Fibroblast of villous mesenchyme (primary cell): ENCODE data around the gene MBLAC1. TPM values are rescaled to one million over a fixed set of nuclear protein-coding genes. Genes with fewer than 3 reads are reported as not detected.

Experiments used
- DNase-seq: peaks from one replicate; pipeline ENCODE4 v3.0.0-alpha.2; 2010; ENCODE audit warnings: low read depth
- H3K4me3 ChIP-seq: 2 replicates; pipeline ENCODE4 v1.5.1; 2011; ENCODE audit warnings: low read depth, mild to moderate bottlenecking, low read length
- total RNA-seq: library from RNA; depleted of rRNA; stranded (reverse); fragments of >200 nt; gene quantifications from 2 replicates; pipeline ENCODE4 v1.2.3, GENCODE V29; 2012
- TF ChIP-seq, protein P1 (sequence below): IDR thresholded peaks from 2 replicates; pipeline ENCODE4 v1.5.1; 2012; ENCODE audit warnings: low read depth, mild to moderate bottlenecking, low read length; ENCODE audit not compliant: insufficient read depth

MBLAC1 gene
- total RNA-seq, 1 donor = 1.7 TPM

DNA sequence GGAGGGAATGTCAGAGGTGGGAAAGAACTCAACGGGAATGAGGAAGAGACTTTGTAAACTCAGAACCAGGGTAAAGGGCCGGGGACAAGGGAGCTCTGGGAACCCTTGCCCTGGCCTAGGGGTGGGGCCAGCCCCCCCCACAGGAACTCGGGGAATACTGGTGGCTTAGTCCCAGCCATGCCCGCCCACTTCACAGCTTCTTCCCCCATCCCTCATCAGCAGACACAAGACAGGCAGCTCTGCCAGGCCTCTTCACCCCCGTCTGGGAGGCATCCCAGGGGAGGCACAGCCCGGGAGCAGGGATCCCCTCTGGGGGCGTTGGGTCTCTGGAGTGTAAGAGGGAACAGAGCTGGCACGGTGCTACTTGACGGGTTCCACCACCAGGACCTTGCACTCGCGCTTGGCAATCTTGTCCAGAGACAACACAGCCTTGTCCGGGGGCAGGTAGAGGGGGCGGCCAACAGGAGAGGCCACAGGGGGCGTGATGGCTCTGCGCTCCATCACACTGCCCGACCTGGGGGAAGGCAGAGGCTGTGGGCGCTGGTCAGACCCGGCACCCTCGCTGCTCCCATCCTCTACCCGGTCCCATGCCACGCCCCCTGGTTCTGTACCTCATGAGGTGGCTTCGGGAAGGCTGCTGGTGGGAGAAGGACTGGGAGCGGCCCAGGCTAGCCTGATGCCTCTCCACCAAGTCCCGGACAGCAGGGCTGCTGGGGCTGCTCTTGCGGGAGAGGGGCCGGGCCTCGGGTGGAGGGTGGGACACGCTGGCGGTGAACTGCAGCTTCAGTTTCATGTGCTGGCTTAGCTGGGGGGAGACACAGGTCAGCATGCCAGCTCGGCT, 28.1 kb downstream of the MBLAC1 start:
- H3K4me3 ChIP-seq = no peak overlapping the region
- TF ChIP-seq, protein P1, sequence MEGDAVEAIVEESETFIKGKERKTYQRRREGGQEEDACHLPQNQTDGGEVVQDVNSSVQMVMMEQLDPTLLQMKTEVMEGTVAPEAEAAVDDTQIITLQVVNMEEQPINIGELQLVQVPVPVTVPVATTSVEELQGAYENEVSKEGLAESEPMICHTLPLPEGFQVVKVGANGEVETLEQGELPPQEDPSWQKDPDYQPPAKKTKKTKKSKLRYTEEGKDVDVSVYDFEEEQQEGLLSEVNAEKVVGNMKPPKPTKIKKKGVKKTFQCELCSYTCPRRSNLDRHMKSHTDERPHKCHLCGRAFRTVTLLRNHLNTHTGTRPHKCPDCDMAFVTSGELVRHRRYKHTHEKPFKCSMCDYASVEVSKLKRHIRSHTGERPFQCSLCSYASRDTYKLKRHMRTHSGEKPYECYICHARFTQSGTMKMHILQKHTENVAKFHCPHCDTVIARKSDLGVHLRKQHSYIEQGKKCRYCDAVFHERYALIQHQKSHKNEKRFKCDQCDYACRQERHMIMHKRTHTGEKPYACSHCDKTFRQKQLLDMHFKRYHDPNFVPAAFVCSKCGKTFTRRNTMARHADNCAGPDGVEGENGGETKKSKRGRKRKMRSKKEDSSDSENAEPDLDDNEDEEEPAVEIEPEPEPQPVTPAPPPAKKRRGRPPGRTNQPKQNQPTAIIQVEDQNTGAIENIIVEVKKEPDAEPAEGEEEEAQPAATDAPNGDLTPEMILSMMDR = no peak
- no peak for DNase-seq

DNA sequence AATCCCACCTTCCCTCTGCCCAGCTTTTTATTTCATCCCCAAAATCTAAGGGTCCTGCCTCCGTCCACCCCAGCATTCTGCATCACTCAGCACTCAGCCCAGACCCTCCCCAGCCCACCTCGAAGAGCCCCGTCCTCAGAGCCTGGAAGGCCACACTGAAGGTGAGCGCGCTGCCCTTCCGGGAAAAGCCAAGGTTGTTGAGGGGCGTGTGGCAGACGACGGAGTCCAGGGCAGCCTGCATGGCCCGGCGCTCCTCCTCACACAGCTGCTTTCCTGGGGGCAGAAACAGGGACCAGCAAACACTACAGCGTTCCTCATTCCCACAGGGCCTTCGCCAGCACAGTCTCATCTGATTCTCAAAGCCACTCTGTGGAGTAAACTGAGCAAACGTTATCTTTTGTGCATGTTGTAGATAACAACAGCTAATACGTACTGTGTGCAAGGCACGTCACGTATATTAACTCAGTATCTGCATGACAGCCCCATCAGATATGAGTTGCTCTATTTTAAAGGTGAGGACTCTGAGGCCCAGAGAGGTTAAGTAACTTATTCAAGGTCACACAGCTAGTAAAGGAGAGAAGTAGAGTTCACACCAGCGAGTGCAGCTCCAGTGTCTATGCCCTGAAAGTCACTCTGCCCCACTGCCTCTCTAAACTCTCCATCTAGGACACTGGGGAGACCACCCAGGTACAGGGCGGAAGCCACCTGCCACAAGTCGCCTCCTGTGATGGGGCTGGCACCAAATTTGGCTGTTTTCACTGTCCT, 29.0 kb downstream of the MBLAC1 start:
- no peak overlapping the region for H3K4me3 ChIP-seq
- TF ChIP-seq, protein P1 = no peak
- DNase-seq = no peak

DNA sequence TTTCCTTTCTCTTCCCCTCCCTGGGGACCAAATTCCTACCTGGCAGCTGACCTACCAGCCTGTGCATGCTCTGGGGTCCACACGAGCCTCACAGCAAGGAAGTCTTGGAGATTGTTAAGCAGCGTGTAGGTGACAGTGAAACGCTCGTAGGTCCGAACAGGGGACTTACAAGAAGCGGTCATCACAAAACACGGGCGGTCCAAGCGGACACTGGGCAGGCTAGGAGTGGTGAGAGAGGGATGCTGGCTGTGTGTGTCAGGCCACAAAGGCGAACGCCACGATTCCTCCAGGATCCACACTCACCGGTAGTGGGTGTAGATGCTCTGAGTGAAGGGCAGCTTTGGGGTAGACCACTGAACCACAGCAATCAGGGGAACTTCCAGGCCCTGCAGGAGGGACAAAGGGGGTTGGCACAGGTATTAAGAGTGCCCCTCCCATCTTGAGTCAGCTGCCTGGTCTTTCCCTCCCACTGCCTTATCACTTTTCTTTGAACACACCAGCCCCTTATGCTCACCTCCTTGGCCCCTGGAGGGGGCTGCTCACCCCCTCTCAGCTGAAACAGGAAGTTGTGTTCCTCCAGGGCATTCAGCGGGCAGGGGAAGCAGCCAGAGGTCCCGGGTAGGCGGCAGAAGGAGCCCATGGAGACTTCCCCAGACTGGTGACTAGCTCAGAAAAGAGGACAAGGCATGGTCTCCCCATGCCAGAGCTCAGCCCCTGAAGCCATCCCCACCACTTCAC, 29.7 kb downstream of the MBLAC1 start:
- H3K4me3 ChIP-seq = no peak overlapping the region
- TF ChIP-seq, protein P1 = no peak
- DNase-seq = no peak

DNA sequence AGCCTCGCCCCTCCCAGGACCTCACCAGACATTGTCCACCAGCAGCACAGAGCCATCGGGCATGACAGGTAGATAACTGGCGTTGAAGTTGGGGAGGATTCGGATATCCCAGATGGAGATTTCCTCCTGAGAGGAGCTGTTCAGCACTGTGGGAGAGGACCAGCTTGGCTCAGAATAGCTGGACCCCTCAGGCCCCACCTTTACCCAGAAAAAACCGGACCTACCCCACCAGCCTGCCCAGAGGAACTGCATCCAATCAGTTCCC, 30.2 kb downstream of the MBLAC1 start:
- peak overlapping the region; percentile 74 for H3K4me3 ChIP-seq
- TF ChIP-seq, protein P1 = no peak
- DNase-seq = no peak

DNA sequence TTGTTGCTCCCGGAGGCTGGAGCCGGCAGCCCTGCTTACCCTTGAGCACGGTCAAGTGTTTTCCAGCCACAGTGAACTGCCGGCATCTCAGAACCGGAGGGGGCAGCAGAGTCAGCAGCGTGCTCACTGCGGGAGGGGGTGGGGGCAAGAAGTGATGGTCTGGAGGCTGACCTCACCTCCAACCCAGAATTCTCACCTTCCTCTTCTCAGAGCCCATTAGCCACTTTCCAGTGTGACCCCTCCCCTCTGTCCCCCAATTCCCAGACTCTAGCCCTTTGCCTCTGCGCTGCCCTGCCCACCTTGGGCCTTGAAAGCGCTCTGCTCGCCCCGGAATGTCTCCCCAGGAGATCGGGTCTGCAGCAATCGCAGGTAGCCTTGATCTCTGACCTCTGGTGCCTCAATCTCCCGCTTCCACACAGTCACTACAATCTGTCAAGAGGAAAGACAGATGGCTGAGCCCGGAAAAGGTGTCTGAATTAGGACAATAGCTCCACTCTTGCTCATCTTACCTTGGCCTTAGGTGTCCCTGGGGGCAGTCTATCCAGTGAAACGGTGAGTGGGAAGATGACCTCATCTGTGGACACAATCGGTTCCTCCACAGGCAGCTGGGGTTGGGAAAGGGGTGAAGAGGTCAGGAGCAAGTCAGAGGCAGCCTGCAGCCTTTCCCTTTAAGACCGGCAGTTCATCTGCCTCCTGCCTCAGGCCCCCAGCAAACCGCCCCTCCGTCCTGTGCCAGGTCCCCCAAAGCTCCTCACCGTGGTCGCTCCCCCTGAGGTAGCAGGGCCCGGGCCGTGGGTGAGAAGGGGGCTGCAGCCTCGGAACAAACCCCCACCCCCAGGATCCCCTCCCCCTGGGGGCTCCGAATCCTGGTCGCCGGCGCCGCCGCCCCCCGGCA, 30.8 kb downstream of the MBLAC1 start:
- peak; percentile 84 for DNase-seq
- peak overlapping the region; percentile 74 for H3K4me3 ChIP-seq
- TF ChIP-seq, protein P1 = peak; percentile 24
